GM12878 (cell line): Measurements from ENCODE around the gene FMNL3. TPM values are rescaled to one million over a fixed set of nuclear protein-coding genes. Genes with fewer than 3 reads are reported as not detected.
"Not testable (repeated sequence)": the region's sequence is repeated elsewhere in the genome, so short reads cannot be mapped to it uniquely, and the experiment has no call there.

ENCODE experiments used
- ATAC-seq: fragments of 200-7000 bp; cut with Tn5 transposase; 3 replicates; pipeline ENCODE4 v1.9.1; 2020; ENCODE audit warnings: mild to moderate bottlenecking, moderate library complexity
- BruUV-seq: library from RNA; stranded (reverse); fragments of 400-500 nt; replicated peaks from 2 replicates; lab custom pipeline; 2021; lab: Mats Ljungman, UMichigan
- CTCF ChIA-PET: fragments of 300-600 bp; sonication (Branson Sonifier 250); formaldehyde crosslinking; extraction: SDS; loops from one replicate; lab custom pipeline; 2021; ENCODE audit warnings: inconsistent platforms; lab: Yijun Ruan, JAX
- POLR2A ChIA-PET: fragments of 350-600 bp; formaldehyde crosslinking; extraction: SDS; loops from one replicate; lab custom pipeline; 2021; ENCODE audit warnings: inconsistent platforms; lab: Charles Lee
- RAD21 ChIA-PET: fragments of 300-600 bp; sonication (Branson Sonifier 250); formaldehyde crosslinking; loops from one replicate; lab custom pipeline; 2023; ENCODE audit warnings: antibody characterized with exemption; ENCODE audit not compliant: unreplicated experiment; lab: Charles Lee
- SMC1A ChIA-PET: fragments of 300-600 bp; sonication (Branson Sonifier 250); formaldehyde crosslinking; loops from one replicate; lab custom pipeline; 2023; ENCODE audit not compliant: unreplicated experiment, uncharacterized antibody; lab: Charles Lee
- DNase-seq: peaks from one replicate; pipeline ENCODE4 v3.0.0-alpha.2; 2011; ENCODE audit warnings: low read depth, low spot score
- FAIRE-seq: peaks from 3 replicates; lab custom pipeline; 2011; peaks lifted over from hg19 to GRCh38; lab: Jason Lieb, UNC
- H2AFZ ChIP-seq: 2 replicates; pipeline ENCODE4 v1.6.0; 2011; ENCODE audit warnings: low read depth, low read length, control low read depth; ENCODE audit not compliant: control insufficient read depth
- H3K27ac ChIP-seq: 2 replicates; pipeline ENCODE4 v1.5.1; 2011; ENCODE audit warnings: control low read depth; ENCODE audit not compliant: control insufficient read depth, insufficient read depth
- H3K27me3 ChIP-seq, 2 experiments: replicated peaks in 1 of 2; 2 replicates each; pipeline versions ENCODE4 v1.6.0 to v1.6.1; 2011; ENCODE audit warnings: low read length in 1 of 2; ENCODE audit not compliant: control insufficient read depth in 2 of 2, insufficient read depth in 2 of 2
- H3K36me3 ChIP-seq, 2 experiments: 2 replicates each; pipeline ENCODE4 v1.5.1; 2011; ENCODE audit warnings: low read length in 1 of 2; ENCODE audit not compliant: control insufficient read depth in 2 of 2, insufficient read depth in 2 of 2
- H3K4me1 ChIP-seq: 2 replicates; pipeline ENCODE4 v1.6.1; 2011; ENCODE audit warnings: mild to moderate bottlenecking, low read length, moderate library complexity, mixed read lengths; ENCODE audit not compliant: control insufficient read depth, insufficient read depth
- H3K4me2 ChIP-seq: 2 replicates; pipeline ENCODE4 v1.6.0; 2011; ENCODE audit warnings: control low read depth; ENCODE audit not compliant: control insufficient read depth, insufficient read depth
- H3K4me3 ChIP-seq: fragments of 200-600 bp; sonication (generic); 2 replicates; pipeline ENCODE4 v1.5.1; 2016
- H3K79me2 ChIP-seq: 2 replicates; pipeline ENCODE4 v1.6.0; 2011; ENCODE audit warnings: low read length; ENCODE audit not compliant: control insufficient read depth, insufficient read depth
- H3K9ac ChIP-seq: 2 replicates; pipeline ENCODE4 v1.8.0; 2011; ENCODE audit warnings: low read length, control low read depth, mixed read lengths; ENCODE audit not compliant: control insufficient read depth, insufficient read depth
- H3K9me3 ChIP-seq: replicated peaks from 3 replicates; pipeline ENCODE4 v1.5.1; 2011; ENCODE audit warnings: mild to moderate bottlenecking, low read length; ENCODE audit not compliant: control insufficient read depth, insufficient read depth
- H4K20me1 ChIP-seq: 2 replicates; pipeline ENCODE4 v1.6.0; 2011; ENCODE audit not compliant: control insufficient read depth, insufficient read depth
- CHD4 ChIP-seq: fragments of 200-600 bp; sonication (generic); IDR thresholded peaks from 2 replicates; pipeline ENCODE4 v1.6.1; 2016; ENCODE audit warnings: mild to moderate bottlenecking
- KLF5 ChIP-seq: fragments of 450-650 bp; IDR thresholded peaks from 2 replicates; pipeline ENCODE4 v1.6.1; 2014; ENCODE audit warnings: mild to moderate bottlenecking; ENCODE audit not compliant: partially characterized antibody
- POLR2A ChIP-seq: IDR thresholded peaks from 2 replicates; pipeline ENCODE4 v1.6.1; 2011; ENCODE audit warnings: low read depth, mild to moderate bottlenecking, low read length
- POLR2AphosphoS5 ChIP-seq: IDR thresholded peaks from 2 replicates; pipeline ENCODE4 v1.6.1; 2011; ENCODE audit warnings: mild to moderate bottlenecking, low read length, inconsistent platforms
- WGBS: methylation state at CpG from one replicate; pipeline ENCODE4 v1.1.6; 2016; ENCODE audit warnings: low lambda C conversion rate; ENCODE audit not compliant: insufficient replicate concordance, insufficient coverage; ENCODE audit errors: missing lambda C conversion rate; 5-methylcytosine and 5-hydroxymethylcytosine counted together
- in situ Hi-C: fragments of 300-500 bp; cut with MboI; formaldehyde crosslinking; loops from 9 replicates; pipeline ENCODE4 v1.14.3; 2018; ENCODE audit warnings: mixed read lengths
- intact Hi-C: fragments of 100-400 bp; cut with micrococcal nuclease; formaldehyde crosslinking; loops from one replicate; pipeline ENCODE4 v1.14.2; 2022; ENCODE audit not compliant: unreplicated experiment
- polyA plus RNA-seq, 11 experiments: library from polyadenylated mRNA; depleted of rRNA in 4 of 11; unstranded in 6 of 11; stranded (reverse) in 5 of 11; fragments of >200 nt; fragmentation: Nextera tagmentation in 4 of 11; fragmentation: Illumina TruSeq in 1 of 11; extraction: Ambion mirVana in 4 of 11; extraction: Trizol in 1 of 11; gene quantifications; 1 replicate in 1 of 11; 2 replicates in 10 of 11; pipeline versions ENCODE4 v1.2.1 to v1.2.3, GENCODE V29; 2011 to 2016; ENCODE audit warnings: inconsistent platforms in 2 of 11, missing spikeins in 2 of 11, low read depth in 1 of 11
- total RNA-seq, 4 experiments: library from RNA; depleted of rRNA in 3 of 4; stranded (reverse); fragments of >200 nt in 3 of 4; fragmentation: Illumina TruSeq in 1 of 4; extraction: Trizol in 1 of 4; gene quantifications; 2 replicates each; pipeline versions ENCODE4 v1.2.1 to v1.2.3, GENCODE V29; 2013 to 2021
- TF ChIP-seq, protein P1 (sequence below): IDR thresholded peaks from 2 replicates; pipeline ENCODE4 v1.6.1; 2012; ENCODE audit warnings: low read length, inconsistent platforms

Gene FMNL3
- total and polyA plus RNA-seq, 10 of the 15 experiments (the other 5 are each of a cell fraction or from before 2014, with no cell fraction given) = 3.0 to 64.9 (median 30.9) TPM

DNA sequence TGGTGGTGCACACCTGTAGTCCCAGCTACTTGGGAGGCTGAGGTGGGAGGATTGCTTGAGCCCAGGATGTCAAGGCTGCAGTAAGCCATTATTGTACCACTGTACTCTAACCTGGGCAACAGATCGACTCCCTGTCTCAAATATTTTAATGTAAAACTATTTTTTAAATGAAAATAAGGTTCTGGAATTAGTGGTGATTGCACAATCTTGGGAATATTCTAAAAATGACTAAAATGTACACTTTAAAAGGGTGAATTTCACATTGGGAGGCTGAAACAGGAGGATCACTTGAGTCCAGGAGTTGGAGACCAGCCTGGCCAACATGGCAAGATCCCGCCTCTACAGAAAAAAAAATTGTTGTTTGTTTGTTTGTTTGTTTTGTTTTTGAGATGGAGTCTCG, 21.2 kb upstream of the FMNL3 start (continued):
- TF ChIP-seq, protein P1, sequence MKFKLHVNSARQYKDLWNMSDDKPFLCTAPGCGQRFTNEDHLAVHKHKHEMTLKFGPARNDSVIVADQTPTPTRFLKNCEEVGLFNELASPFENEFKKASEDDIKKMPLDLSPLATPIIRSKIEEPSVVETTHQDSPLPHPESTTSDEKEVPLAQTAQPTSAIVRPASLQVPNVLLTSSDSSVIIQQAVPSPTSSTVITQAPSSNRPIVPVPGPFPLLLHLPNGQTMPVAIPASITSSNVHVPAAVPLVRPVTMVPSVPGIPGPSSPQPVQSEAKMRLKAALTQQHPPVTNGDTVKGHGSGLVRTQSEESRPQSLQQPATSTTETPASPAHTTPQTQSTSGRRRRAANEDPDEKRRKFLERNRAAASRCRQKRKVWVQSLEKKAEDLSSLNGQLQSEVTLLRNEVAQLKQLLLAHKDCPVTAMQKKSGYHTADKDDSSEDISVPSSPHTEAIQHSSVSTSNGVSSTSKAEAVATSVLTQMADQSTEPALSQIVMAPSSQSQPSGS = no peak
- no peak for TF ChIP-seq POLR2A
- no peak for TF ChIP-seq KLF5
- no peak for TF ChIP-seq CHD4
- TF ChIP-seq POLR2AphosphoS5 = no peak

- WGBS = 52% methylated on average over 3 of the region's 3 CpGs
- DNase-seq, H2AFZ ChIP-seq, FAIRE-seq, RAD21 ChIA-PET, H3K27me3 ChIP-seq, H3K79me2 ChIP-seq, intact Hi-C loops, POLR2A ChIA-PET, H3K9me3 ChIP-seq, H3K4me1 ChIP-seq, H4K20me1 ChIP-seq, in situ Hi-C loops, H3K4me2 ChIP-seq, H3K9ac ChIP-seq, H3K4me3 ChIP-seq, ATAC-seq, H3K27ac ChIP-seq, H3K36me3 ChIP-seq, SMC1A ChIA-PET, BruUV-seq: not testable (repeated sequence)
- CTCF ChIA-PET = interaction anchor here (1.1 to 1.7 kb wide), 3 partner anchors 56 to 363 kb away, joined by 3 to 7 read pairs (median 3); no protein-coding TSS in a partner anchor
These were observed 14.2 kb upstream of the FMNL3 start for GRCh38 chr12:49721355-49721754.
